ENCODE measurements around the gene MRPL28. TPM values are rescaled to one million over a fixed set of nuclear protein-coding genes. Genes with fewer than 3 reads are reported as not detected.

Gene MRPL28
- total RNA-seq, 4 donors from 2014 or later = 40.9 to 66.7 (median 52.7) TPM

- no peaks in the 10 kb centered on the region for H3K27me3 ChIP-seq
Measured at GRCh38 chr16:330741-331140, 39.6 kb downstream of the MRPL28 start.

GRCh38 chr16:325375-326145, 44.8 kb downstream of the MRPL28 start:
- H3K36me3 ChIP-seq = no peaks in the 10 kb centered on the region
- 86% methylated on average over 19 of the region's 28 CpGs for WGBS
- no peak overlapping the region for H3K4me3 ChIP-seq
- DNase-seq (ENCODE audit: low spot score in 2 of 2) = no peak
- no peak for TF ChIP-seq POLR2A (IDR thresholded peaks at IDR 0.05)
- no peak overlapping the region for H3K27ac ChIP-seq
- H3K27me3 ChIP-seq = no peaks in the 10 kb centered on the region
- H3K9me3 ChIP-seq = no peaks in the 10 kb centered on the region
- peaks cover 27% of the 10 kb centered on the region for H3K4me1 ChIP-seq

More at GRCh38 chr16:330741-331140, 39.6 kb downstream of the MRPL28 start:
- Histone ChIP-seq H3K27ac (no peak overlapping the region), H3K9me3 (no peaks in the 10 kb centered on the region), H3K4me1 (peaks cover 25% of the 10 kb centered on the region), H3K36me3 (no peaks in the 10 kb centered on the region), H3K4me3 (no peak overlapping the region)
- DNase-seq (ENCODE audit: low spot score in 2 of 2) = no peak
- 83% methylated on average over 1 of the region's 2 CpGs for WGBS
- TF ChIP-seq POLR2A (IDR thresholded peaks at IDR 0.05) (no peak), POLR2AphosphoS5 (IDR thresholded peaks at IDR 0.05) (no peak), CTCF (IDR thresholded peaks at IDR 0.05) (no peak), EP300 (IDR thresholded peaks at IDR 0.05) (no peak)

- Histone ChIP-seq H3K27ac (no peak overlapping the region), H3K4me1 (peaks cover 27% of the 10 kb centered on the region), H3K27me3 (no peaks in the 10 kb centered on the region), H3K4me3 (no peak overlapping the region), H3K9me3 (no peaks in the 10 kb centered on the region), H3K36me3 (no peaks in the 10 kb centered on the region)
- WGBS = 68% methylated on average over 36 of the region's 55 CpGs
- no peak for DNase-seq (ENCODE audit: low spot score in 2 of 2)
- TF ChIP-seq EP300 (IDR thresholded peaks at IDR 0.05) (no peak), POLR2A (IDR thresholded peaks at IDR 0.05) (no peak), POLR2AphosphoS5 (IDR thresholded peaks at IDR 0.05) (no peak), CTCF (IDR thresholded peaks at IDR 0.05) (no peak)
Measured at GRCh38 chr16:324451-325334, 45.6 kb downstream of the MRPL28 start.

GRCh38 chr16:324201-324450, 46.2 kb downstream of the MRPL28 start:
- 88% methylated on average over 10 of the region's 17 CpGs for WGBS
- H3K27ac ChIP-seq = no peak overlapping the region
- peaks cover 27% of the 10 kb centered on the region for H3K4me1 ChIP-seq
- TF ChIP-seq CTCF (IDR thresholded peaks at IDR 0.05) = no peak
- no peak for DNase-seq (ENCODE audit: low spot score in 2 of 2)
- no peak overlapping the region for H3K4me3 ChIP-seq
- peaks cover 4% of the 10 kb centered on the region for H3K36me3 ChIP-seq
- H3K9me3 ChIP-seq = no peaks in the 10 kb centered on the region
- no peaks in the 10 kb centered on the region for H3K27me3 ChIP-seq

- WGBS = 94% methylated on average over 12 of the region's 13 CpGs
- H3K27ac ChIP-seq = no peak overlapping the region
- no peak overlapping the region for H3K4me3 ChIP-seq
- peaks cover 20% of the 10 kb centered on the region for H3K4me1 ChIP-seq
- no peaks in the 10 kb centered on the region for H3K27me3 ChIP-seq
- DNase-seq (ENCODE audit: low spot score in 2 of 2) = no peak
- peaks cover 18% of the 10 kb centered on the region for H3K36me3 ChIP-seq
- H3K9me3 ChIP-seq = no peaks in the 10 kb centered on the region
- TF ChIP-seq EP300 (IDR thresholded peaks at IDR 0.05) (no peak), POLR2A (IDR thresholded peaks at IDR 0.05) (no peak), POLR2AphosphoS5 (IDR thresholded peaks at IDR 0.05) (no peak), CTCF (IDR thresholded peaks at IDR 0.05) (no peak)
Measured at GRCh38 chr16:322476-323143, 47.7 kb downstream of the MRPL28 start.
